Nucleus accumbens (tissue), 56 donors: ENCODE results near the gene LRBA.
"Not testable (repeated sequence)": the region's sequence is repeated elsewhere in the genome, so short reads cannot be mapped to it uniquely, and the experiment has no call there.

ENCODE experiments used
- DNase-seq, 56 donors: peaks; one replicate each; lab custom pipeline; 2025; lab: John Stamatoyannopoulos, UW

The LRBA gene

DNA sequence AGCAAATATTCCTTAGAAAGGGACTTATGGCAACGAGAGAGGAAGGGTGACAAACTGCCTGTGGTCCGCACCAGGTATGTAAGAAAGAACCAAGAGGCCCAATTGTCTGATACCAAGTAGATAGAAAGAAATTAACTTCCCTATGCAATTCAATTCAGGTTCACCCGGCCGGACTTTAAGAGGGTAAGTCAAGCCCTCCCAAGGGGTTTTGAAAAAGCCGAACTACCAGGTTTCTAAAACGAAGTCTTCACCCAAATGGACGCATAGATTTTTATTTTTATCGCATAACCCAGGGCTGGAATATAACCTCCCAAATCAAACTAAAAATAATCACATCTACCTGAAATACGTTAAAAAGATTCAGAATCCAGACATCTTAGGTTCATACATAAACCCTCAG lies 434.8 kb downstream of the LRBA start:
- DNase-seq: no peak

DNA sequence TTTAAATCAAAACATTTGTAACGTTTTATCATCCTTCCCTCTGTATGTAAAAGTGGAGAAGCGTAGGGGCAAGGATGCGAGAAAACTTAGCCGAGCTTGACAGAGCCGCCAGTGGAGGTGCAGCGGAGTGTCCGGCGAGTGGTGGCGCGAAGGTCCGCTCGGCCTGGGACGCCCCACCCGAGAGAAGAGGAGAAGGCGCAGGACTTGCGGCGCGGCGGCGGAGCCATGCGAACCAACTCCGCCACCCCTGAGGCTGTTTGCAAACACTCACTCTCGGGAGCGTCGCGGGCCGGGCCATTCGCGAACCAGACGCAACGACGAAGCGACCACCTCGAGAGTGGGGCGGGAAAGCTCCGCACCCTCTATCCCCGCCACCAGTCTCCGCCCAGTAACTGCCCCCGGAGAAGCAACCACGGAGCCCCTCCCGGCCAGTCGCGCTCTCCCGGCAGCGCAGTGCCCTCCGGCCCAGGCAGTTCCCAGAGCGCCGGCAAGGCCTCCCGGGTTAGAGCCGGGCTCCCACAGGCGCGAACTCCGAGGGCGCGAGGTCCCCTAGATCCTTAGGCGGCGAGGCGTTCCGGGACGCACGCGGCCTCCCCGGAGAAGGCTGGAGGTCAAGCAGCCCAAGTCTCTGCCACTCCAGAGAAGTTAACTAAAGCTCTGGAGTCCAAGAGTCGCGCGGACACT lies 435.4 kb downstream of the LRBA start:
- DNase-seq: no peak

DNA sequence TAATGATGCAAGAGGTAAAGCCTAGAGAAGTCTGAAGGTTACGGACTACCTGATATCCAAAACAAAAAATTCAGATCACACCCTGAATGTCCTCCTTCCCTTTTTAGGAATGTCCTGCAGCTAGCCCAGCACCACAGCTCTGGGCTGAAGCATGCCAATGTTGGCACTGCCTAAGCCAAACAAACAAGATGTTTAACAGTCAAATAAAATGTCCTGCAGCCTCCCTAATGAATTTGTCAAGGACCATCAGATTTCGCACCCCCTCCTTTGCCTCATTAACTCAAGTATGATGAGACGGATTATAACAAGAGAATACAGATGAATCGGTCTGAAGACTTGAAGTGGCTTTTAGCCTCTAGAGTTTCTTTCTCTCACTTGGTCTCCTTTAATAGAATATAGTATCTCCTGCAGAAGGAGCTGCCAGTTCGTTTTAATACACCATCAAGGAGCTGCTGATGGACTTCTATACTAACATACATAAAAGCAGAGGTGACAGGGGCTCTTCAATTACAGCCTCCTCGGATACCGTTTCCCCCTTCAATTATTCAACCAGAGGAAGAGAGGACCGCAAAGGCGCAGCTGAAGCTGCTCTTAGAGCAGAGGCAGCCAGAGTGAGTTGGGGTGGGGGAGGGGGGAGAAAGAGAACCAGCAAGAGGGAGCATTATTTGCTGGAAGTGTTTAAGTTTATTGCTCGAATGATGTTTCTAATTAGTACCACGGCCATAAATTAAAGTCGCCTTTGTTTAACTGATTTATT lies 436.2 kb downstream of the LRBA start:
- no peak for DNase-seq

- DNase-seq: no peak
Measured at GRCh38 chr4:150577796-150578195, 437.3 kb downstream of the LRBA start.

DNA sequence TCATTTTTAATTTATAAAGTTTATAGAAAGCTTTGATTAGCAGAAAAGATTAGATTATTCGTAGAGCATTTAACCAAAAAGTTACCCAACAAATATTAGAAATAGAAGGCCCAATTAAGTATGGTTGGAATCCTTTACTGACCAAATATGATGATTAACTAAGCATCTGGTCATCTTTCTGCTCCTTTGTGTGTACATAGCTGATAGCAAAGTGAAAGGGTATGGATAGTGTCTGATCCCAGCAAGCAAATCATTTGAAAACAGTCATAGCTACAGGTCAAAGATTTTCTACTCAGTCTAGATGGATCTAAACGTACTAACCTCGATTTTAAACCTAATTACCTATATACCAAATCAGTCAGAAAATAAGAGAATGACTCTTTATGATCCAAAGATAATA lies 440.4 kb downstream of the LRBA start:
- no peak for DNase-seq

GRCh38 chr4:150573534-150573933 lies 441.6 kb downstream of the LRBA start:
- DNase-seq: no peak

- no peak for DNase-seq
Measured at GRCh38 chr4:150572704-150573504, 442.2 kb downstream of the LRBA start.

DNA sequence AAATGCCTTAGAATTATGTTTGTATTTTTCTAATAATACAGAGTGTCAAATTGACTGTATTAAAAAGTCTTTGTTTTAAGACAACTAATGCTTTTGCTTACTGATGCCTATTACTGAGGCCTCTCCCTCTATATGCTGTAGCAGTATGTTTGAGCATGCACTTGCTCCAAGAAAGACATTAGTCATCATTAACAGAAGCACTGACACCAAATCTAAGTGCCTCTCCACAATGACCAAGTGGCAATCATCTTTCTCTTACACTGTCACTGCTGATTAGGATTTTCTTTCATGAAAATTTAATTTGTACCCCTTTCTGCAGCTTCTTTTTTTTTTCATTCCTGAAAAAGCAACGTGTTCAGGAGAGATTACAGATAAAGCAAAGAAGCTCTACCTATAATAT lies 444.2 kb downstream of the LRBA start:
- no peak for DNase-seq

GRCh38 chr4:150569998-150570535 lies 445.0 kb downstream of the LRBA start:
- no peak for DNase-seq

DNA sequence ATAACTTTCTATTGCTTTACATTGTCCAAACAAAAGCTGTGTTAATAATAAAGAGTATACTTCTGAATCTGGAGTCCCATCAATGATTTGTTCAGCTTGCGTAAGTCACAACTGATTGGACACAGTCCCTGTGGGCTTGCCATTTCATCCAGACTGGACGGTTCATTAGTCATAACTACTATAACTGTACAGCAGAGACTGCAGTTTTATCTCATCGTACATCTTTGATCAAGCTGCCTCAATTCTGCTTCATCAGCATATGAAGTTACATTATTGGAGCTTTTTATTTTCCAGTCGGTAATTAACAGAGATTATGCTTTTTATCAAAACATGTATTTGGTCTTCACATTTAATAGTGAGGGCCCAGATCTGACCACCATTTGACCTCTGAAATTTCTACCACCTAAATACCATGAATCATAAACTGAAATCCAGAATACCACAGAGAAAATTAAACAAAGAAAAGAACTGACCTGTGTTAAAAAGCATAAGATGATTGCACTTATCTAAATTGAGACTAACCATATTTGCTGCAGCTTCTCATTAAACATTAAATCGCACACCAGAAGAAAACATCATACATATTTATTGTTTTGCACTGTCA lies 445.6 kb downstream of the LRBA start:
- no peak for DNase-seq

DNA sequence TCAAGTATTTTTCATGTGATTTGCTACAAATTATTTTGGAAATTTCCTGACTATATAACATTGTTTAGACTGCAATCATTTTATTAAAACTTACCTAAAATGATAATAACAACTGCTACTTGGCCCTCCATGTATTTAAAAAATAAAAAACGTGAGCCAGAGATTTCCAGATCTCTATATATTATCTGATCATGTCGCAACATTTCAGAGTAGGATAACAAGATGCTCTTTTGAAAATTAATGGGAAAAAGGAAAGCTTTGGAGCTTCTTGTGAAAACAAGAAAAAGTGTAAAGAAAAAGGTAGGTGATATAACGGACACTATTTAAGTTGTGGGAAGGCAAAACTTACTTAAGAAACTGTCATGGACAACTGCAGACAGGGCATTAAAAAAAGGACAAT lies 448.0 kb downstream of the LRBA start:
- DNase-seq: no peak

DNA sequence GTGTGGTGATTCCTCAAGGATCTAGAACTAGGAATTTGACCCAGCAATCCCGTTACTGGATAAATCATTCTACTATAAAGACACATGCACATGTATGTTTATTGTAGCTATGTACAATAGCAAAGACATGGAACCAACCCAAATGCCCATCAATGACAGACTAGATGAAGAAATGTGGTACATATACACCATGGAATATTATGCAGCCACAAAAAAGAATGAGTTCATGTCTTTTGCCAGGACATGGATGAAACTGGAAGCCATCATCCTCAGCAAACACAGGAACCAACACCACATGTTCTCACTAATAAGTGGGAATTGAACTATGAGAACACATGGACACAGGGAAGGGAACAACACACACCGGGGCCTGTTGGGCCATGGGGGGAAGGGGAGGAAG lies 450.1 kb downstream of the LRBA start:
- not testable (repeated sequence) for DNase-seq

- DNase-seq: no peak
Measured at GRCh38 chr4:150562751-150563150, 452.3 kb downstream of the LRBA start.

GRCh38 chr4:150562250-150562649 lies 452.8 kb downstream of the LRBA start:
- DNase-seq: no peak

DNA sequence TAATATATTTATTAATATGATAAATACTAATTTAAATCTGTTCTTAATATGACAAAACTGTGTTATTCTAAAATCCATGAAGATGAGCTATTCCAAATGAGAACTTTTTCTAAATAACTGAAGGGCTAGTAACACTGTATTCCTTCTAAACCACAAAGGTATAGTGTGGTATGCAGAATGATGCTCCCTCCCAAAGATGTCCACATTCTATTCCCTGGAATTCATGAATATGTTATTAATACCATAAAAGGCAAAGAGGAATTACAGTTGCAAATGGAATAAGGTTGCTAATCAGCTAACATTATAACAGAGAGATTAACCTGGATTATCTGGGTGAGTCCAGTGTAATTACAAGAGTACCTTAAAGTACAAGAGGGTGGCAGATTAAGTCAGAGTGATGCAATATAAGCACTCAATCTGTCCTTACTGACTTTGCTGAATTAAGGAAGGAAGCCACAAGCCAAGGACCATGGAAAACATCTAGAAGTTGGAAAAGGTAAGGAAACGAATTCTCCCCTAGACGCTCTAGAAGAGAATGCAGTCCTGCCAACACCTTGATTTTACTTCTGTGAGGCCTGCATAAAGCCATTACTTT lies 453.8 kb downstream of the LRBA start:
- DNase-seq: no peak

DNA sequence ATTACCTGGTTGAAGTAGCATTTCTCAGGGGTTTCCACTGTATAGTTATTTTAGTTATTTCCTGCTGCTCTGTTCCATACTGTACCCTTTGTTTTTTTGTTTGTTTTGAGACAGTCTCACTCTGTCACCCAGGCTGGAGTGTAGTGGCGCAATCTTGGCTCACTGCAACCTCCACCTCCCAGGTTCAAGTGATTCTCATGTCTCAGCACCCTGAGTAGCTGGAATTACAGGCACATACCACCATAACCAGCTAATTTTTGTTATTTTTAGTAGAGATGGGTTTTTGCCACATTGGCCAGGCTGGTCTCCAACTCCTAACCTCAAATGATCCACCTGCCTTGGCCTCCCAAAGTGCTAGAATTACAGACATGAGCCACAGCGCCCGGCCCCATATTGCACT lies 457.3 kb downstream of the LRBA start:
- DNase-seq: not testable (repeated sequence)

DNA sequence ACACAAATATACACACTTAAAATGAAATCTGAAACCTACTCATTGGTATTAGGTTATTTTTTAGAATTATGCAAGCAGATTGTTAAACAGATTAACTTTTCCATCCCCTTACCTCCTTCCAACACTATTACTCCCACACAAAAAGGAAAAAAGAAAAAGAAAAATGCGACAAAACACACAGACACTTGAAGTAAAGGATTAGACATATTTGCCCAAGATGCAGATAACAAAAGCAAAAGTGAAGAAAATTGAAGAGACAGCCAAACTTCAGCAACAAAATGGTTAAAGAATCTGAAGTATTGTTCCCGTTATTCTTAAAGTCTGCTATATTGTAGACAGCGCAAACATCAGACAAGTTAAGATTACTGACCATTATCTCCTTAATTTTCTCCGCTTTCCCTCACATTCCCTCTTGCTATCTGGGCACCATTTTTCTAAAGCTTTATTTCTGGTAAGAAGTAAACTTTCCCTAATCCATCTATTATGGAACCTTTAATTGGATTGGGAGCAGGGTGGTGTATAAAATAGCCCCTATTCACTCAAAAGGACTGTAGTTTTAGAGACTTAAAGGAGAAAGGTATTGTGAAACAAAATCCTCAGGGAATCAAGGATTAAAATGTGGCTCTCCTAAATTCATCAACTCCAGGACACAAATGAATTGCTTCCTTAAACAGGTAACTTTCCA lies 467.8 kb downstream of the LRBA start:
- no peak for DNase-seq

DNA sequence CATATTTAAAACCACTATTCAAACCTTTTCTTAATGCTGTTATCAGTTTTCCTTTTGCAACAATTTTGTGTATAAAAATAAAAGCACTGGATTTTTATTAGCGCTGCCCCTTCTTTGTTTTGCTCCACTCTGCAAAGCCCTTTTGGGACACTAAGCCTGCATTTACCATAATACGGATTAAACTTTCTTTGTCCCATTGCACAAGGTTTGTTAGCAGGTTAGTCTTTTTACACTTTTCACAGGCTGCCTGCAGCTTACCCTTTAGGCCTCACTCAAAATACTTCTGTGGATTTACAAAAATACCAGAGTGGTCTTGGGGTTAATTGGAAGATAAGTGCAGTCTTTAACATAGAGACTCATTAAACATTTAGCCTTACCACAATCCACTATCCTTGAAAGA lies 468.8 kb downstream of the LRBA start:
- no peak for DNase-seq

GRCh38 chr4:150543042-150543441 lies 472.0 kb downstream of the LRBA start:
- no peak for DNase-seq

DNA sequence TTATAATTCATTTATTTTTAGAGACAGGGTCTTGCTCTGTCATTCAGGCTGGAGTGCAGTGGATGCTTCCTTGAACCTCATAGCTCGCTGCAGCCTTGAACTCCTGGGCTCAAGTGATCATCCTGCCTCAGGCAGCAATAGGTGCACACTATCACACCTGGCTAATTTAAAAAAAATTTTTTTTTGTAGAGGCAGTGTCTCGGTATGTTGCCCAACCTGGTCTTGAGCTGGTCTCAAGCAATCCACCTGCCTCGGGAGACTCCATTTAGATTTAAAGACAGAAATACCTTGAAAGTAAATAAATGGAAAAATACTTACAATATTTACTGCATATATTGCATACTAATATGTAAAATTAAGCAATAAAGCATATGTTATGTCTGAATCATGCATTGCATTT lies 473.4 kb downstream of the LRBA start:
- DNase-seq: no peak
